ENCODE data around the gene NAGPA. TPM values are rescaled to one million over a fixed set of nuclear protein-coding genes. Genes with fewer than 3 reads are reported as not detected.

NAGPA gene
- polyA plus RNA-seq, 1 donor (not counting 4 experiments of a cell fraction or from before 2014, with no cell fraction given), result 5.0 TPM

DNA sequence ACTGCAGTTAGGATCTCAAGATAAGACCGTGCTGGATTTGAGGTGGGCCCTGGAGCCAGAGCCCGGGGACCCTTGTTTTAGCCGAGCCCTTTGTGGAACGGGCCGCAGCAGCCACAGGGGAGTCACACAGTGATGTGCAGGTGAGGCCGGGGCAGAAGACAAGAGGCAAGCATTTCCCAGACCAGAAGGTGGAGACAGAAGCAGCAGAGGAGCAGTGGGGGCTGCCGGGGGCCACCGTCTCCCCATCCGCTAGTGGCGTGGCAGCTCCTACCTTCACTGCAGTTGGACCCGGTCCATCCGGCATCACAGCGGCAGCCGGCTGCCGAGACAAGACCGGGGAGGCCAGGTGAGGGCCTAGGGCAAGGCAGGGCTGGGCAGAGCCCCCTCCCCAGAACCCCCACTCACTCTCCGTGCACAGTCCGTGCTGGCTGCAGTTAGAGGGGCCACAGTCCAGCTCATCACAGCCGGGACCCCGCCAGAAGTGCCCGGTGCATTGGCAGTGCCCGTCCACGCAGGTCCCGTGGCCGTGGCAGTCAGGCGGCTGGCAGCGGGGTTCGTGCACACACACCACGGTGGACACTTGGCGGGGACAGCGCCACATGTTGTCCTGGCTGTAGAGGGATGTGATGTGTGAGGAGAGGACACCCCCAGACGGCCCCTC lies 6.0 kb downstream of the NAGPA start:
- no peaks in the 10 kb centered on the region for H3K27me3 ChIP-seq (ENCODE audit: control insufficient read depth, extremely low read depth, insufficient read depth, low read length)
- peaks cover 2% of the 10 kb centered on the region for H3K4me1 ChIP-seq (ENCODE audit: control insufficient read depth, extremely low read depth, insufficient read depth, low read length)
- DNase-seq (ENCODE audit: low read depth, low spot score) (no peak), FAIRE-seq (no peak)
- H3K9ac ChIP-seq (ENCODE audit: control insufficient read depth, extremely low read depth, insufficient read depth, low read length), result no peak overlapping the region
- H3K4me2 ChIP-seq (ENCODE audit: control insufficient read depth, extremely low read depth, insufficient read depth, low read depth, low read length), result no peak overlapping the region
- dilution Hi-C loops (cut with MboI; ENCODE audit: extremely low pct_ligation_motif_present, low sequenced_read_pairs), result no loop called here
- no peaks in the 10 kb centered on the region for H3K9me1 ChIP-seq (ENCODE audit: control insufficient read depth, extremely low read depth, insufficient read depth, low read length)
- H4K20me1 ChIP-seq (ENCODE audit: control insufficient read depth, extremely low read depth, insufficient read depth, low read length), result no peaks in the 10 kb centered on the region
- no peak overlapping the region for H3K27ac ChIP-seq (ENCODE audit: control insufficient read depth, insufficient read depth, low read length)
- peaks cover 0 to 4% of the 10 kb centered on the region in 2 experiments for H3K36me3 ChIP-seq (ENCODE audit: control insufficient read depth in 2 of 2, extremely low read depth in 1 of 2, insufficient read depth in 2 of 2, low read length in 2 of 2)
- H3K9me3 ChIP-seq (ENCODE audit: control insufficient read depth, low read depth, low read length), result no peaks in the 10 kb centered on the region
- no peak overlapping the region for H2AFZ ChIP-seq (ENCODE audit: control insufficient read depth, low read length)
- TF ChIP-seq EZH2 (IDR thresholded peaks at IDR 0.05; ENCODE audit: low read length), result no peak
- TF ChIP-seq, protein P1, sequence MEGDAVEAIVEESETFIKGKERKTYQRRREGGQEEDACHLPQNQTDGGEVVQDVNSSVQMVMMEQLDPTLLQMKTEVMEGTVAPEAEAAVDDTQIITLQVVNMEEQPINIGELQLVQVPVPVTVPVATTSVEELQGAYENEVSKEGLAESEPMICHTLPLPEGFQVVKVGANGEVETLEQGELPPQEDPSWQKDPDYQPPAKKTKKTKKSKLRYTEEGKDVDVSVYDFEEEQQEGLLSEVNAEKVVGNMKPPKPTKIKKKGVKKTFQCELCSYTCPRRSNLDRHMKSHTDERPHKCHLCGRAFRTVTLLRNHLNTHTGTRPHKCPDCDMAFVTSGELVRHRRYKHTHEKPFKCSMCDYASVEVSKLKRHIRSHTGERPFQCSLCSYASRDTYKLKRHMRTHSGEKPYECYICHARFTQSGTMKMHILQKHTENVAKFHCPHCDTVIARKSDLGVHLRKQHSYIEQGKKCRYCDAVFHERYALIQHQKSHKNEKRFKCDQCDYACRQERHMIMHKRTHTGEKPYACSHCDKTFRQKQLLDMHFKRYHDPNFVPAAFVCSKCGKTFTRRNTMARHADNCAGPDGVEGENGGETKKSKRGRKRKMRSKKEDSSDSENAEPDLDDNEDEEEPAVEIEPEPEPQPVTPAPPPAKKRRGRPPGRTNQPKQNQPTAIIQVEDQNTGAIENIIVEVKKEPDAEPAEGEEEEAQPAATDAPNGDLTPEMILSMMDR (optimal IDR thresholded peaks at IDR 0.05 in 1 of 3, IDR thresholded peaks at IDR 0.05 in 1 of 3, conservative IDR thresholded peaks at IDR 0.05 in 1 of 3; ENCODE audit: extremely low read depth in 1 of 3, insufficient read depth in 2 of 3, low read length in 3 of 3), result no peak
- no peaks in the 10 kb centered on the region for H3K79me2 ChIP-seq (ENCODE audit: control insufficient read depth, insufficient read depth, low read length)
- no peak overlapping the region for H3K4me3 ChIP-seq (ENCODE audit: control insufficient read depth in 2 of 3, extremely low read depth in 1 of 3, insufficient read depth in 2 of 3, low read depth in 1 of 3, low read length in 3 of 3)

DNA sequence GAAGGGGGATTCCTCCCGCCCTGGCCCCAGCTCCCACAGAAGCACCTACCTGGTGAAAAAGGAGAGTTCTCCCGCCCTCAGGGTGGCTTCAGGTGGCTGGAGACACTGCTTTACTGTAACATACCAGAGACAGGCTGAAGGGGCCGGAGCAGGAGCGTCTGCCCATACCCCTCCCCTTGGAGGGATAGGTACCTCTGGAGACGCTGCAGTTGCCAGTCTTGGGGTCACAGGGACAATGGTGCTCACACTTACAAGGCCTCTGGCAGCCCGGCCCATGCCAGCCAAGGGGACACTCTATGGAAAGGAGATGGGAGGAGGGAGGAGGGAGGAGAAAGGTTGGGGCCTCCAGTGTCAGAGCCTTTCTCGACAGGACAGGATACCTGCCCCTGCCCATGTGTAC lies 6.6 kb downstream of the NAGPA start:
- Histone ChIP-seq H3K79me2 (ENCODE audit: control insufficient read depth, insufficient read depth, low read length) (no peaks in the 10 kb centered on the region), H3K9me1 (ENCODE audit: control insufficient read depth, extremely low read depth, insufficient read depth, low read length) (no peaks in the 10 kb centered on the region), H3K4me1 (ENCODE audit: control insufficient read depth, extremely low read depth, insufficient read depth, low read length) (no peaks in the 10 kb centered on the region), H3K4me2 (ENCODE audit: control insufficient read depth, extremely low read depth, insufficient read depth, low read depth, low read length) (no peak overlapping the region), H4K20me1 (ENCODE audit: control insufficient read depth, extremely low read depth, insufficient read depth, low read length) (no peaks in the 10 kb centered on the region), H3K9ac (ENCODE audit: control insufficient read depth, extremely low read depth, insufficient read depth, low read length) (no peak overlapping the region), H3K4me3 (ENCODE audit: control insufficient read depth in 2 of 3, extremely low read depth in 1 of 3, insufficient read depth in 2 of 3, low read depth in 1 of 3, low read length in 3 of 3) (no peak overlapping the region), H3K27me3 (ENCODE audit: control insufficient read depth, extremely low read depth, insufficient read depth, low read length) (no peaks in the 10 kb centered on the region), H3K36me3 (ENCODE audit: control insufficient read depth in 2 of 2, extremely low read depth in 1 of 2, insufficient read depth in 2 of 2, low read length in 2 of 2) (peaks cover 0 to 4% of the 10 kb centered on the region in 2 experiments), H2AFZ (ENCODE audit: control insufficient read depth, low read length) (no peak overlapping the region), H3K27ac (ENCODE audit: control insufficient read depth, insufficient read depth, low read length) (no peak overlapping the region), H3K9me3 (ENCODE audit: control insufficient read depth, low read depth, low read length) (no peaks in the 10 kb centered on the region)
- dilution Hi-C loops (cut with MboI; ENCODE audit: extremely low pct_ligation_motif_present, low sequenced_read_pairs), result no loop called here
- no peak for FAIRE-seq
- TF ChIP-seq, protein P1 (optimal IDR thresholded peaks at IDR 0.05 in 1 of 3, IDR thresholded peaks at IDR 0.05 in 1 of 3, conservative IDR thresholded peaks at IDR 0.05 in 1 of 3; ENCODE audit: extremely low read depth in 1 of 3, insufficient read depth in 2 of 3, low read length in 3 of 3), result no peak
- no peak for DNase-seq (ENCODE audit: low read depth, low spot score)

Data from keratinocyte (primary cell).